Stimulated activated naive CD4-positive, alpha-beta T cell (primary cell): ENCODE data around the gene ELOA.
"Not testable (repeated sequence)": the region's sequence is repeated elsewhere in the genome, so short reads cannot be mapped to it uniquely, and the experiment has no call there.

Source experiments
- DNase-seq, 6 experiments: peaks; one replicate each; lab custom pipeline; 2025; lab: John Stamatoyannopoulos, UW

ELOA gene

GRCh38 chr1:23800400-23801337, 57.4 kb downstream of the ELOA start, which contains the start of gene GALE:
Gene GALE (minus strand): TSS chr1:23800754. CDS start chr1:23799007, 1,747 bp downstream.
- DNase-seq: peak; percentile 90 to 95 (median 94)

- DNase-seq: no peak
Observed at GRCh38 chr1:23801338-23801748, 58.1 kb downstream of the ELOA start.

- no peak for DNase-seq
Observed at GRCh38 chr1:23801876-23802275, 58.6 kb downstream of the ELOA start.

GRCh38 chr1:23802809-23803342, 59.6 kb downstream of the ELOA start:
- not testable (repeated sequence) for DNase-seq

- DNase-seq: no peak
Observed at GRCh38 chr1:23803674-23804073, 60.4 kb downstream of the ELOA start.

- no peak for DNase-seq
Observed at GRCh38 chr1:23804183-23804835, 61.0 kb downstream of the ELOA start.

- no peak for DNase-seq
Observed at GRCh38 chr1:23805025-23805424, 61.8 kb downstream of the ELOA start.

- DNase-seq: no peak
Observed at GRCh38 chr1:23806280-23806679, 63.0 kb downstream of the ELOA start.

- no peak for DNase-seq
Observed at GRCh38 chr1:23807453-23807852, 64.2 kb downstream of the ELOA start.

- DNase-seq: peak; percentile 59 to 82 (median 75)
Observed at GRCh38 chr1:23809751-23810171, 66.5 kb downstream of the ELOA start.

GRCh38 chr1:23810818-23811540, 67.7 kb downstream of the ELOA start:
- DNase-seq: peak in 5 of 6 experiments; percentile 14 to 57 (median 39)
